K562 (cell line): Measurements from ENCODE around the gene PITX1. TPM values are rescaled to one million over a fixed set of nuclear protein-coding genes. Genes with fewer than 3 reads are reported as not detected.

Experiments
- ATAC-seq: fragments of 200-7000 bp; cut with Tn5 transposase; 3 replicates; pipeline ENCODE4 v1.9.1; 2020; ENCODE audit warnings: moderate library complexity
- BruUV-seq: library from RNA; stranded (reverse); fragments of 400-500 nt; replicated peaks from 2 replicates; lab custom pipeline; 2021; lab: Mats Ljungman, UMichigan
- CTCF ChIA-PET: fragments of 300-600 bp; formaldehyde crosslinking; extraction: SDS; loops from one replicate; lab custom pipeline; 2021; ENCODE audit warnings: low intra/inter-chr PET ratio; lab: Yijun Ruan, JAX
- POLR2A ChIA-PET: fragments of 300-600, 350-650 bp; sonication (Branson Sonifier 250); formaldehyde crosslinking; extraction: SDS; loops from one replicate; lab custom pipeline; 2021; ENCODE audit warnings: antibody characterized with exemption, inconsistent platforms; lab: Yijun Ruan, JAX
- DNase-seq, 4 experiments: peaks; one replicate each; pipeline versions ENCODE4 v3.0.0 to v3.0.0-alpha.2; 2011 to 2018; ENCODE audit warnings: low spot score in 3 of 4, mixed read lengths in 3 of 4; ENCODE audit errors: extremely low read depth in 1 of 4
- FAIRE-seq: peaks from 2 replicates; lab custom pipeline; 2011; peaks lifted over from hg19 to GRCh38; lab: Jason Lieb, UNC
- H2AFZ ChIP-seq: 2 replicates; pipeline ENCODE4 v1.6.0; 2011; ENCODE audit warnings: low read depth, low read length, control low read depth, inconsistent platforms
- H3K27ac ChIP-seq: fragments of 200-600 bp; 3 replicates; pipeline ENCODE4 v1.8.0; 2011; ENCODE audit warnings: low read depth, mild to moderate bottlenecking, control low read depth, inconsistent platforms, low read length, moderate library complexity, mixed read lengths; ENCODE audit errors: extremely low read depth
- H3K27me3 ChIP-seq, 2 experiments: fragments of 300-600 bp in 1 of 2; 2 replicates in 1 of 2; 3 replicates in 1 of 2; pipeline versions ENCODE4 v1.6.0 to v1.8.0; 2011; ENCODE audit warnings: inconsistent platforms in 2 of 2, low read length in 2 of 2, mild to moderate bottlenecking in 1 of 2, mixed read lengths in 1 of 2, moderate library complexity in 1 of 2; ENCODE audit not compliant: control insufficient read depth in 2 of 2, insufficient read depth in 2 of 2
- H3K36me3 ChIP-seq: fragments of 300-600 bp; 3 replicates; pipeline ENCODE4 v1.8.0; 2011; ENCODE audit warnings: mild to moderate bottlenecking, low read length, inconsistent platforms; ENCODE audit not compliant: control insufficient read depth, insufficient read depth
- H3K4me1 ChIP-seq, 2 experiments: fragments of 200-600 bp in 1 of 2; replicated peaks in 1 of 2; 2 replicates in 1 of 2; 3 replicates in 1 of 2; pipeline versions ENCODE4 v1.5.1 to v1.8.0; 2011; ENCODE audit warnings: inconsistent platforms in 2 of 2, low read length in 2 of 2, mild to moderate bottlenecking in 1 of 2, mixed read lengths in 1 of 2, moderate library complexity in 1 of 2; ENCODE audit not compliant: control insufficient read depth in 2 of 2, insufficient read depth in 2 of 2
- H3K4me2 ChIP-seq: 2 replicates; pipeline ENCODE4 v1.6.1; 2011; ENCODE audit warnings: low read length, control low read depth, inconsistent platforms, mixed read lengths; ENCODE audit not compliant: insufficient read depth
- H3K4me3 ChIP-seq: fragments of 200-600 bp; sonication (generic), shearing (Covaris generic); 2 replicates; pipeline ENCODE4 v1.5.1; 2016; ENCODE audit warnings: control low read depth, inconsistent platforms
- H3K79me2 ChIP-seq: fragments of 200-600 bp; 3 replicates; pipeline ENCODE4 v1.8.0; 2011; ENCODE audit warnings: low read length, inconsistent platforms; ENCODE audit not compliant: control insufficient read depth, insufficient read depth
- H3K9ac ChIP-seq, 2 experiments: 2 replicates each; pipeline versions ENCODE4 v1.6.0 to v1.6.1; 2011; ENCODE audit warnings: low read depth in 2 of 2, low read length in 2 of 2, control low read depth in 1 of 2, inconsistent platforms in 1 of 2, mild to moderate bottlenecking in 1 of 2, mixed read lengths in 1 of 2; ENCODE audit not compliant: insufficient read depth in 1 of 2
- H3K9me1 ChIP-seq: one replicate; pipeline ENCODE4 v1.6.0; 2011; ENCODE audit warnings: inconsistent platforms, mild to moderate bottlenecking, low read length, moderate library complexity; ENCODE audit not compliant: control insufficient read depth, insufficient read depth
- H3K9me3 ChIP-seq: replicated peaks from 2 replicates; pipeline ENCODE4 v1.5.1; 2011; ENCODE audit warnings: low read depth, low read length, inconsistent platforms; ENCODE audit not compliant: control insufficient read depth, insufficient read depth
- H4K20me1 ChIP-seq: replicated peaks from 2 replicates; pipeline ENCODE4 v1.6.1; 2011; ENCODE audit warnings: low read length, inconsistent platforms, mixed read lengths; ENCODE audit not compliant: control insufficient read depth, insufficient read depth
- HMG20B ChIP-seq: fragments of 250-450 bp; sonication (Bioruptor Pico); IDR thresholded peaks from 2 replicates; pipeline ENCODE4 v1.5.0; 2021; ENCODE audit warnings: mild to moderate bottlenecking
- NFE2 ChIP-seq: IDR thresholded peaks from 2 replicates; pipeline ENCODE4 v1.6.1; 2014; ENCODE audit warnings: antibody characterized with exemption, low read depth
- NFIX ChIP-seq: fragments of 250-450 bp; sonication (Bioruptor Pico); IDR thresholded peaks from 2 replicates; pipeline ENCODE4 v1.4.0; 2020; ENCODE audit warnings: low read depth, mild to moderate bottlenecking, moderate library complexity
- RBFOX2 ChIP-seq: fragments of 200-400 bp; formaldehyde crosslinking; IDR thresholded peaks from 2 replicates; pipeline ENCODE4 v1.6.1; 2017; ENCODE audit warnings: low read depth, mild to moderate bottlenecking, low read length, moderate library complexity
- ZNF133 ChIP-seq: fragments of 250-450 bp; sonication (Bioruptor Pico); IDR thresholded peaks from 2 replicates; pipeline ENCODE4 v1.4.0; 2020; ENCODE audit warnings: mild to moderate bottlenecking
- ZNF408 ChIP-seq: fragments of 250-450 bp; sonication (Bioruptor Pico); IDR thresholded peaks from 2 replicates; pipeline ENCODE4 v1.4.0; 2020; ENCODE audit warnings: low read depth, mild to moderate bottlenecking, moderate library complexity
- ZNF551 ChIP-seq: fragments of 250-450 bp; sonication (Bioruptor Pico); IDR thresholded peaks from 2 replicates; pipeline ENCODE4 v1.5.0; 2021; ENCODE audit warnings: mild to moderate bottlenecking, moderate library complexity
- WGBS: fragments of 100-300 bp; shearing (Covaris generic); methylation state at CpG from one replicate; pipeline ENCODE4 v1.1.6; 2016; ENCODE audit warnings: low coverage, mixed read lengths; ENCODE audit not compliant: insufficient coverage; ENCODE audit errors: missing lambda C conversion rate; 5-methylcytosine and 5-hydroxymethylcytosine counted together
- in situ Hi-C: fragments of 300-500 bp; cut with MboI; formaldehyde crosslinking; loops from 4 replicates; pipeline ENCODE4 v1.15.0; 2018; ENCODE audit warnings: inconsistent platforms, mixed read lengths
- intact Hi-C: fragments of 100-400 bp; cut with micrococcal nuclease; formaldehyde crosslinking; loops from 2 replicates; pipeline ENCODE4 v1.14.2; 2022
- polyA plus RNA-seq, 8 experiments: library from polyadenylated mRNA; depleted of rRNA in 4 of 8; stranded (reverse) in 5 of 8; unstranded in 3 of 8; fragments of >200 nt; fragmentation: Nextera tagmentation in 2 of 8; fragmentation: Illumina TruSeq in 1 of 8; extraction: Ambion mirVana in 2 of 8; extraction: Trizol in 1 of 8; gene quantifications; 2 replicates each; pipeline versions ENCODE4 v1.2.1 to v1.2.3, GENCODE V29; 2011 to 2014; ENCODE audit warnings: inconsistent platforms in 1 of 8, missing spikeins in 1 of 8
- total RNA-seq, 7 experiments: library from RNA; depleted of rRNA in 6 of 7; stranded (reverse); fragments of >200 nt in 6 of 7; fragmentation: Illumina TruSeq in 2 of 7; extraction: Trizol in 2 of 7; gene quantifications; 2 replicates each; pipeline versions ENCODE4 v1.2.1 to v1.2.3, GENCODE V29; 2011 to 2021; ENCODE audit warnings: low replicate concordance in 1 of 7
- TF ChIP-seq, protein P1 (sequence below): fragments of 250-450 bp; sonication (Bioruptor Pico); IDR thresholded peaks from 2 replicates; pipeline ENCODE4 v1.5.0; 2020; ENCODE audit warnings: mild to moderate bottlenecking

The PITX1 gene
- total and polyA plus RNA-seq, 9 of the 15 experiments (the other 6 are each of a cell fraction or from before 2014, with no cell fraction given) = 0.13 to 88.2 (median 24.9) TPM

GRCh38 chr5:135075621-135076020 lies 41.6 kb upstream of the PITX1 start:
- H3K4me1 ChIP-seq = no peaks in the 10 kb centered on the region; a peak in 3 of 5 replicates
- H2AFZ ChIP-seq = no peak overlapping the region
- no peaks in the 10 kb centered on the region for H3K9me1 ChIP-seq
- WGBS = 36% methylated on average over 4 of the region's 4 CpGs
- no peaks in the 10 kb centered on the region for H3K36me3 ChIP-seq
- in situ Hi-C loops (no loop called here), intact Hi-C loops (no loop called here)
- ATAC-seq (no peak), FAIRE-seq (no peak), DNase-seq (no peak)
- no TSS peak for BruUV-seq
- no peak overlapping the region for H3K27ac ChIP-seq
- H4K20me1 ChIP-seq = no peaks in the 10 kb centered on the region
- H3K79me2 ChIP-seq = no peaks in the 10 kb centered on the region
- POLR2A ChIA-PET = interaction anchor here (1.4 kb wide), 1 partner anchor 14 kb away, joined by 5 read pairs; no protein-coding TSS in a partner anchor
- no peaks in the 10 kb centered on the region for H3K9me3 ChIP-seq
- H3K4me3 ChIP-seq = no peak overlapping the region
- CTCF ChIA-PET = no interaction called here
- H3K27me3 ChIP-seq = no peaks in the 10 kb centered on the region
- TF ChIP-seq NFE2 (no peak), ZNF408 (CRISPR knock-in tag) (no peak), RBFOX2 (no peak), ZNF551 (CRISPR knock-in tag) (no peak), HMG20B (no peak), NFIX (CRISPR knock-in tag) (no peak), ZNF133 (CRISPR knock-in tag) (no peak)
- TF ChIP-seq, protein P1, sequence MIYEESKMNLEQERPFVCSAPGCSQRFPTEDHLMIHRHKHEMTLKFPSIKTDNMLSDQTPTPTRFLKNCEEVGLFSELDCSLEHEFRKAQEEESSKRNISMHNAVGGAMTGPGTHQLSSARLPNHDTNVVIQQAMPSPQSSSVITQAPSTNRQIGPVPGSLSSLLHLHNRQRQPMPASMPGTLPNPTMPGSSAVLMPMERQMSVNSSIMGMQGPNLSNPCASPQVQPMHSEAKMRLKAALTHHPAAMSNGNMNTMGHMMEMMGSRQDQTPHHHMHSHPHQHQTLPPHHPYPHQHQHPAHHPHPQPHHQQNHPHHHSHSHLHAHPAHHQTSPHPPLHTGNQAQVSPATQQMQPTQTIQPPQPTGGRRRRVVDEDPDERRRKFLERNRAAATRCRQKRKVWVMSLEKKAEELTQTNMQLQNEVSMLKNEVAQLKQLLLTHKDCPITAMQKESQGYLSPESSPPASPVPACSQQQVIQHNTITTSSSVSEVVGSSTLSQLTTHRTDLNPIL (CRISPR knock-in tag) = no peak
- no peak overlapping the region; a peak in 1 of 4 replicates for H3K9ac ChIP-seq
- no peak overlapping the region for H3K4me2 ChIP-seq
